HepG2 (cell line): ENCODE results near the gene SP9. TPM values are rescaled to one million over a fixed set of nuclear protein-coding genes. Genes with fewer than 3 reads are reported as not detected.

ENCODE experiments used
- AHR ChIP-seq: IDR thresholded peaks from 2 replicates; pipeline ENCODE4 v1.6.1; 2018; ENCODE audit warnings: missing genetic modification reagents, missing compliant biosample characterization
- GPN1 ChIP-seq: sonication (generic); formaldehyde crosslinking; IDR thresholded peaks from 2 replicates; pipeline ENCODE4 v1.5.1; 2020; ENCODE audit warnings: missing genetic modification reagents, borderline replicate concordance
- HDAC2 ChIP-seq: sonication (generic); formaldehyde crosslinking; IDR thresholded peaks from 2 replicates; pipeline ENCODE4 v1.4.0; 2020; ENCODE audit warnings: missing genetic modification reagents
- HIVEP1 ChIP-seq: sonication (generic); formaldehyde crosslinking; IDR thresholded peaks from 2 replicates; pipeline ENCODE4 v1.4.0; 2020; ENCODE audit warnings: mild to moderate bottlenecking, missing genetic modification reagents
- IRF2 ChIP-seq: IDR thresholded peaks from 2 replicates; pipeline ENCODE4 v1.6.1; 2018; ENCODE audit warnings: missing genetic modification reagents, missing compliant biosample characterization
- MIER2 ChIP-seq: IDR thresholded peaks from 2 replicates; pipeline ENCODE4 v1.6.1; 2016; ENCODE audit warnings: missing biosample characterization, missing genetic modification reagents
- NCOA1 ChIP-seq: sonication (generic); formaldehyde crosslinking; IDR thresholded peaks from 2 replicates; pipeline ENCODE4 v1.9.0; 2021; ENCODE audit warnings: missing genetic modification reagents
- RCOR2 ChIP-seq: IDR thresholded peaks from 2 replicates; pipeline ENCODE4 v1.6.1; 2016; ENCODE audit warnings: missing biosample characterization, missing genetic modification reagents
- REPIN1 ChIP-seq: sonication (generic); formaldehyde crosslinking; IDR thresholded peaks from 2 replicates; pipeline ENCODE4 v1.8.0; 2022; ENCODE audit warnings: missing genetic modification reagents, low read depth, mild to moderate bottlenecking, borderline replicate concordance
- REXO4 ChIP-seq: sonication (generic); formaldehyde crosslinking; IDR thresholded peaks from 2 replicates; pipeline ENCODE4 v1.8.0; 2022; ENCODE audit warnings: missing genetic modification reagents, mild to moderate bottlenecking, borderline replicate concordance
- TCF12 ChIP-seq, 2 experiments: fragments of 450-650 bp in 1 of 2; sonication (generic) in 1 of 2; formaldehyde crosslinking in 1 of 2; IDR thresholded peaks; 2 replicates each; pipeline versions ENCODE4 v1.6.1 to v1.8.0; 2017 to 2022; ENCODE audit warnings: antibody characterized with exemption in 1 of 2, mild to moderate bottlenecking in 1 of 2, missing genetic modification reagents in 1 of 2, moderate library complexity in 1 of 2
- YY1 ChIP-seq: IDR thresholded peaks from 2 replicates; pipeline ENCODE4 v1.6.1; 2011; ENCODE audit warnings: low read length, low read depth, moderate library complexity, mild to moderate bottlenecking; ENCODE audit not compliant: insufficient read depth, insufficient replicate concordance
- ZFP1 ChIP-seq: IDR thresholded peaks from 2 replicates; pipeline ENCODE4 v1.6.1; 2016
- ZFP37 ChIP-seq: sonication (generic); formaldehyde crosslinking; IDR thresholded peaks from 2 replicates; pipeline ENCODE4 v1.4.0; 2020; ENCODE audit warnings: missing genetic modification reagents, borderline replicate concordance
- ZFP90 ChIP-seq: sonication (generic); formaldehyde crosslinking; IDR thresholded peaks from 2 replicates; pipeline ENCODE4 v1.8.0; 2022; ENCODE audit warnings: missing genetic modification reagents, mild to moderate bottlenecking, inconsistent platforms, borderline replicate concordance
- ZIK1 ChIP-seq: sonication (generic); formaldehyde crosslinking; IDR thresholded peaks from 2 replicates; pipeline ENCODE4 v1.5.0; 2020; ENCODE audit warnings: mild to moderate bottlenecking, low read depth, missing genetic modification reagents, borderline replicate concordance
- ZNF101 ChIP-seq: sonication (generic); formaldehyde crosslinking; IDR thresholded peaks from 2 replicates; pipeline ENCODE4 v1.4.0; 2020; ENCODE audit warnings: mild to moderate bottlenecking, low read depth, missing genetic modification reagents, borderline replicate concordance
- ZNF276 ChIP-seq: sonication (generic); formaldehyde crosslinking; IDR thresholded peaks from 2 replicates; pipeline ENCODE4 v1.4.0; 2020; ENCODE audit warnings: mild to moderate bottlenecking, low read depth, missing genetic modification reagents
- ZNF569 ChIP-seq: sonication (generic); formaldehyde crosslinking; IDR thresholded peaks from 2 replicates; pipeline ENCODE4 v1.5.0; 2020; ENCODE audit warnings: mild to moderate bottlenecking, missing genetic modification reagents, moderate library complexity, borderline replicate concordance
- ZNF7 ChIP-seq: IDR thresholded peaks from 2 replicates; pipeline ENCODE4 v1.6.1; 2016; ENCODE audit warnings: missing biosample characterization, missing genetic modification reagents
- ZNF773 ChIP-seq: sonication (generic); formaldehyde crosslinking; IDR thresholded peaks from 2 replicates; pipeline ENCODE4 v1.4.0; 2020; ENCODE audit warnings: missing genetic modification reagents, borderline replicate concordance
- ZNF788 ChIP-seq: sonication (generic); formaldehyde crosslinking; IDR thresholded peaks from 2 replicates; pipeline ENCODE4 v1.5.0; 2020; ENCODE audit warnings: mild to moderate bottlenecking, missing genetic modification reagents, borderline replicate concordance
- polyA plus RNA-seq, 8 experiments: library from polyadenylated mRNA; depleted of rRNA in 3 of 8; stranded (reverse) in 7 of 8; unstranded in 1 of 8; fragments of >200 nt; fragmentation: Illumina TruSeq in 4 of 8; extraction: Trizol in 4 of 8; gene quantifications; 2 replicates each; pipeline versions ENCODE4 v1.2.1 to v1.2.3, GENCODE V29; 2011 to 2016; ENCODE audit warnings: low read depth in 4 of 8, missing spikeins in 1 of 8, mixed read lengths in 1 of 8; ENCODE audit not compliant: insufficient read depth in 1 of 8
- total RNA-seq, 5 experiments: library from RNA; depleted of rRNA; stranded (reverse); fragments of >200 nt; fragmentation: Illumina TruSeq; extraction: Trizol; gene quantifications; 2 replicates each; pipeline ENCODE4 v1.2.3, GENCODE V29; 2016; ENCODE audit warnings: low read depth in 1 of 5
- TF ChIP-seq, protein P1 (sequence below): IDR thresholded peaks from 2 replicates; pipeline ENCODE4 v1.6.1; 2012; ENCODE audit warnings: low read depth, low read length, improper control_type of control experiment

The SP9 gene
- total and polyA plus RNA-seq, 2 of the 13 experiments (the other 11 are each of a cell fraction or from before 2014, with no cell fraction given), result not detected

DNA sequence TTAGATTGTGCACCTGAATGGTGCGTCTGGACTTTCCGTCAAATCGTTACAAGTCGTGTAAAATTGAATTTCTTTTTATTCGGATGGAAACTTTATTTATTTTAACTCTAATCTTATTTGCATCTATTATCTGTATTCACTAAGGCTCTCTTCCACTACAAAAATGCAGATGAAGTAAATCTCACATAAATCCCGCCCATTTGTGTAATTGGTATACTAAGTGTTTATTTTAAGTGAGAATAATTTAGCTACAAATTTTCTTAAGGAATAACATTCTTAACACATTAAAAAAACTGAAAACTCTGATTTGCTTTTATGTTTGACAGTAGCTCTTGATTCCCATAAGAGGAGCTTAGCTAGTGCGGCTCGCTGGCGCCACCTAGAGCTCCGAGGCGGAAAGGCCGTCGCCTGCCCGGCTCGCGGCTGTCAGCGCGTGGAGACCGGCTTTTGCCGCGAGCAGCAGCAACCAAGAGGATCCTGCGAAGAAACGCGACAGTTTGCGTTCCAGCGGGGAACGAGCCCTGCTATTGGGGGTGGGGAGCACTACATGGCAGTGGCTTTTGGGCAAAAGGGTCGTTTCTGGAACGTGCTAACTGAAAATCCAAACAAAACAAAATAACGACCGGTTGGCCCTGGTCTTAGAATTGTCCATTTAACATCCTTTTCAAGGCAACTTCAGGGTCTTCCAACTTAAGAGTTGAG lies 6.7 kb downstream of the SP9 start (continued):
- TF ChIP-seq, protein P1, sequence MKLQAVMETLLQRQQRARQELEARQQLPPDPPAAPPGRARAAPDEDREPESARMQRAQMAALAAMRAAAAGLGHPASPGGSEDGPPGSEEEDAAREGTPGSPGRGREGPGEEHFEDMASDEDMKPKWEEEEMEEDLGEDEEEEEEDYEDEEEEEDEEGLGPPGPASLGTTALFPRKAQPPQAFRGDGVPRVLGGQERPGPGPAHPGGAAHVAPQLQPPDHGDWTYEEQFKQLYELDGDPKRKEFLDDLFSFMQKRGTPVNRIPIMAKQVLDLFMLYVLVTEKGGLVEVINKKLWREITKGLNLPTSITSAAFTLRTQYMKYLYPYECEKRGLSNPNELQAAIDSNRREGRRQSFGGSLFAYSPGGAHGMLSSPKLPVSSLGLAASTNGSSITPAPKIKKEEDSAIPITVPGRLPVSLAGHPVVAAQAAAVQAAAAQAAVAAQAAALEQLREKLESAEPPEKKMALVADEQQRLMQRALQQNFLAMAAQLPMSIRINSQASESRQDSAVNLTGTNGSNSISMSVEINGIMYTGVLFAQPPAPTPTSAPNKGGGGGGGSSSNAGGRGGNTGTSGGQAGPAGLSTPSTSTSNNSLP, result peak; percentile 80
- TF ChIP-seq ZNF569 (CRISPR knock-in tag), result no peak
- peak; percentile 78; the same call in 1 of the 2 replicates for TF ChIP-seq REPIN1
- 0 out of 2 replicates have a peak, but pooled peaks have one; percentile 16 for TF ChIP-seq HDAC2 (CRISPR knock-in tag)
- no peak for TF ChIP-seq YY1
- TF ChIP-seq ZNF276 (CRISPR knock-in tag), result no peak
- no peak; the same call in 1 of the 2 replicates for TF ChIP-seq ZFP1 (CRISPR knock-in tag)
- 0 out of 2 replicates have a peak, but pooled peaks have one; percentile 76 for TF ChIP-seq ZFP90 (CRISPR knock-in tag)
- no peak for TF ChIP-seq NCOA1 (CRISPR knock-in tag)
- no peak for TF ChIP-seq TCF12 (IDR thresholded peaks at IDR 0.05)
- TF ChIP-seq TCF12 (CRISPR knock-in tag; IDR thresholded peaks at IDR 0.05), result no peak
- 0 out of 2 replicates have a peak, but pooled peaks have one; percentile 61 for TF ChIP-seq AHR (CRISPR knock-in tag)
- no peak for TF ChIP-seq MIER2 (CRISPR knock-in tag)
- peak; percentile 70; the same call in 1 of the 2 replicates for TF ChIP-seq IRF2 (CRISPR knock-in tag)
- peak; percentile 44; the same call in 1 of the 2 replicates for TF ChIP-seq HIVEP1 (CRISPR knock-in tag)
- no peak for TF ChIP-seq ZFP37
- no peak for TF ChIP-seq ZIK1 (CRISPR knock-in tag)
- TF ChIP-seq RCOR2 (CRISPR knock-in tag), result 0 out of 2 replicates have a peak, but pooled peaks have one; percentile 27
- TF ChIP-seq ZNF773, result no peak
- no peak for TF ChIP-seq ZNF7 (CRISPR knock-in tag)
- no peak for TF ChIP-seq ZNF788 (CRISPR knock-in tag)
- no peak for TF ChIP-seq GPN1 (CRISPR knock-in tag)
- TF ChIP-seq REXO4 (CRISPR knock-in tag), result no peak
- no peak for TF ChIP-seq ZNF101 (CRISPR knock-in tag)
